NCI-H526 (cell line): Measurements from ENCODE around the gene PLG.
"Not testable (repeated sequence)": the region's sequence is repeated elsewhere in the genome, so short reads cannot be mapped to it uniquely, and the experiment has no call there.

Experiments
- DNase-seq, 2 experiments: peaks; one replicate each; lab custom pipeline; 2025; lab: John Stamatoyannopoulos, UW

Gene PLG

GRCh38 chr6:160775792-160776580 lies 73.9 kb downstream of the PLG start:
- no peak for DNase-seq

- not testable (repeated sequence) for DNase-seq
Measured at GRCh38 chr6:160779095-160779494, 77.1 kb downstream of the PLG start.

GRCh38 chr6:160780656-160781055 lies 78.6 kb downstream of the PLG start:
- DNase-seq: not testable (repeated sequence)

- DNase-seq: no peak
Measured at GRCh38 chr6:160781298-160781697, 79.3 kb downstream of the PLG start.

- no peak for DNase-seq
Measured at GRCh38 chr6:160782228-160782627, 80.2 kb downstream of the PLG start.

- DNase-seq: no peak
Measured at GRCh38 chr6:160783741-160784140, 81.7 kb downstream of the PLG start.

- not testable (repeated sequence) for DNase-seq
Measured at GRCh38 chr6:160788126-160788525, 86.1 kb downstream of the PLG start.

GRCh38 chr6:160788806-160789205 lies 86.8 kb downstream of the PLG start:
- no peak for DNase-seq

- no peak for DNase-seq
Measured at GRCh38 chr6:160789263-160790027, 87.4 kb downstream of the PLG start.

GRCh38 chr6:160790028-160790792 lies 88.2 kb downstream of the PLG start:
- no peak for DNase-seq

- no peak for DNase-seq
Measured at GRCh38 chr6:160791459-160791858, 89.4 kb downstream of the PLG start.

GRCh38 chr6:160791981-160792418 lies 90.0 kb downstream of the PLG start:
- no peak for DNase-seq

GRCh38 chr6:160792708-160793107 lies 90.7 kb downstream of the PLG start:
- no peak for DNase-seq

- no peak for DNase-seq
Measured at GRCh38 chr6:160793652-160794051, 91.6 kb downstream of the PLG start.

- no peak for DNase-seq
Measured at GRCh38 chr6:160795721-160796120, 93.7 kb downstream of the PLG start.

GRCh38 chr6:160798625-160799024 lies 96.6 kb downstream of the PLG start:
- no peak for DNase-seq

- DNase-seq: no peak
Measured at GRCh38 chr6:160799801-160800506, 97.9 kb downstream of the PLG start.

- DNase-seq: peak in 1 of 2 experiments; percentile 3
Measured at GRCh38 chr6:160801418-160801817, 99.4 kb downstream of the PLG start.

GRCh38 chr6:160802049-160802448 lies 100.0 kb downstream of the PLG start:
- DNase-seq: not testable (repeated sequence)
